ENCODE measurements around the gene TIFAB. TPM values are rescaled to one million over a fixed set of nuclear protein-coding genes. Genes with fewer than 3 reads are reported as not detected.
"Not testable (repeated sequence)": the region's sequence is repeated elsewhere in the genome, so short reads cannot be mapped to it uniquely, and the experiment has no call there.

TIFAB gene, protein sequence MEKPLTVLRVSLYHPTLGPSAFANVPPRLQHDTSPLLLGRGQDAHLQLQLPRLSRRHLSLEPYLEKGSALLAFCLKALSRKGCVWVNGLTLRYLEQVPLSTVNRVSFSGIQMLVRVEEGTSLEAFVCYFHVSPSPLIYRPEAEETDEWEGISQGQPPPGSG
- total RNA-seq = under 1 TPM in 1 of 2 experiments, not detected in 1; 0.11 TPM
- 1.2 TPM for polyA plus RNA-seq (2013, experiment 1 of 2)
- polyA plus RNA-seq (2013, experiment 2 of 2) = 0.29 TPM
- 0 to 6.3 (median 0.07) reads per million in 172 experiments for total RNA-seq

DNA sequence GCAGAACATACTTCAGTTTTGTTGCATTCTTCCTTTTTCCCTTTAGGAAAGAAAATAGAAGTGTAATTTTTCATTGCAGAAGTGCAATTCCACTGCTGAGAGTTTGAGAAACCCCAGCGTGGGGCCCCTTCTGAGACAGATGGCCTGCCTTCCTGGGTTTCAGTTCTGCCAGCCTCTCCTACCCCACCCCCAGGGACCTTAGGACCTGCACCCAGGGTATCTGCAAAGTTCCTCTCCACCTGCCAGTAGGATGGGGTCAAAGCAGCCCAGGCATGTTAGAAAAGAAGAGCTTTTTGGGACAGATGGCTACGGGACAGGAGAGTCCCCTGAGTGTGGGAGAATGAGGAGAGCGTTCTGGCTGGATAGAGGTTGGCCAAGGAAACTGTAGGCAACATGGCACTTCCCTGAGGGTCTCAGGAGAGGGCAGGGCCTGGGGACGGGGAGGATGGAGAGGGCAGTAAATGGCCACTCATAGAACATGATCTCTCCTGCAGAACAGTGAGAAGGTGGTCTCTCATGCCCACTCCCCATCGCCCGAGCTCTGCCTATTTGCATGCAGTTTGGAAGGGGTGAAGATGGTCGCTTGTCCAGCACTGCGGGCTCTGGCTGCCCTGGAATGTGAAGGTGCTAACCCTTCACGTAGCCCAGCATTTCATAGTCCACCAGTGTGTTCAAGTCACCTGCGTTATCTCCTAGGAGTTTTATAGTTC is at the start of gene TIFAB:
TSS of gene TIFAB (minus strand) at position 31 of the 710 bp plus-strand sequence. CDS start 2,412 bp downstream, outside the sequence.
- DNase-seq (no peak), ATAC-seq (ENCODE audit: poor library complexity) (no peak)
- Histone ChIP-seq H3K9me3 (ENCODE audit: control insufficient read depth in 1 of 2, insufficient read depth in 1 of 2, low read length in 2 of 2) (no peaks in the 10 kb centered on the region), H3K4me3 (ENCODE audit: low read length) (no peak within 1 kb of the TSS), H3K36me3 (ENCODE audit: insufficient read depth, low read length) (no peaks in the 10 kb centered on the region), H3K27me3 (ENCODE audit: control insufficient read depth in 1 of 2, insufficient read depth in 2 of 2, low read length in 2 of 2) (peaks cover 0 to 6% of the 10 kb centered on the region in 2 experiments), H3K4me1 (ENCODE audit: insufficient read depth, low read length) (peaks cover 3% of the 10 kb centered on the region), H3K27ac (ENCODE audit: low read depth in 1 of 2, low read length in 2 of 2) (no peak within 1 kb of the TSS)
- intact Hi-C loops (cut with DNase I, micrococcal nuclease) = no loop called here
- Mint-ChIP-seq H3K36me3 (ENCODE audit: low read depth) (no peaks in the 10 kb centered on the region), H3K4me1 (ENCODE audit: low read depth) (no peaks in the 10 kb centered on the region), H3K9me3 (no peaks in the 10 kb centered on the region), H3K27ac (no peak within 1 kb of the TSS), H3K4me3 (no peak within 1 kb of the TSS), H3K27me3 (peaks cover 25% of the 10 kb centered on the region)
- TF ChIP-seq, protein P1, sequence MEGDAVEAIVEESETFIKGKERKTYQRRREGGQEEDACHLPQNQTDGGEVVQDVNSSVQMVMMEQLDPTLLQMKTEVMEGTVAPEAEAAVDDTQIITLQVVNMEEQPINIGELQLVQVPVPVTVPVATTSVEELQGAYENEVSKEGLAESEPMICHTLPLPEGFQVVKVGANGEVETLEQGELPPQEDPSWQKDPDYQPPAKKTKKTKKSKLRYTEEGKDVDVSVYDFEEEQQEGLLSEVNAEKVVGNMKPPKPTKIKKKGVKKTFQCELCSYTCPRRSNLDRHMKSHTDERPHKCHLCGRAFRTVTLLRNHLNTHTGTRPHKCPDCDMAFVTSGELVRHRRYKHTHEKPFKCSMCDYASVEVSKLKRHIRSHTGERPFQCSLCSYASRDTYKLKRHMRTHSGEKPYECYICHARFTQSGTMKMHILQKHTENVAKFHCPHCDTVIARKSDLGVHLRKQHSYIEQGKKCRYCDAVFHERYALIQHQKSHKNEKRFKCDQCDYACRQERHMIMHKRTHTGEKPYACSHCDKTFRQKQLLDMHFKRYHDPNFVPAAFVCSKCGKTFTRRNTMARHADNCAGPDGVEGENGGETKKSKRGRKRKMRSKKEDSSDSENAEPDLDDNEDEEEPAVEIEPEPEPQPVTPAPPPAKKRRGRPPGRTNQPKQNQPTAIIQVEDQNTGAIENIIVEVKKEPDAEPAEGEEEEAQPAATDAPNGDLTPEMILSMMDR (IDR thresholded peaks at IDR 0.05) = no peak
- ChIA-PET POLR2A (no interaction called here), CTCF (no interaction called here)

DNA sequence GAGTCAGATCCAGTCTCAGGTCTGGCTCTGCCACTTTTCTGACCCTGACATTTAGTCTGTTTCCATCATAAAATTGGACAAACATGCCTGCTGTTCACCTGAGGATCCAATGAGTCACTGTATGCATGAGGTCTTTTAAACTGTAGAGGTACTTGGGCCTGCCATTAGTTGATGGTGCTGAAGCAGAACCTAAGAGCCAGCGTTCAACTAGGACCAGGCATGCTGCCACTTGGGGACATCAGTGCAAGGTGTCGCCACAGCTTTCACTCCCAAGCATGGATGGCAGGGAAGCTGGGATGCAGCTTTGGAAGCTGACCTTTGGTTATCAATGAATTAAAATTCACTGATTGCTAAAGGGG is 46.5 kb upstream of the TIFAB start:
- Mint-ChIP-seq H3K4me1 (ENCODE audit: low read depth) (no peaks in the 10 kb centered on the region), H3K4me3 (no peak overlapping the region), H3K36me3 (ENCODE audit: low read depth) (no peaks in the 10 kb centered on the region), H3K27me3 (peaks cover 75% of the 10 kb centered on the region), H3K9me3 (no peaks in the 10 kb centered on the region), H3K27ac (no peak overlapping the region)
- TF ChIP-seq, protein P1 (IDR thresholded peaks at IDR 0.05) = no peak
- no peak for ATAC-seq (ENCODE audit: poor library complexity)
- Histone ChIP-seq H3K27me3 (ENCODE audit: control insufficient read depth in 1 of 2, insufficient read depth in 2 of 2, low read length in 2 of 2) (peaks cover 8 to 11% of the 10 kb centered on the region in 2 experiments), H3K4me3 (ENCODE audit: low read length) (no peak overlapping the region), H3K4me1 (ENCODE audit: insufficient read depth, low read length) (no peaks in the 10 kb centered on the region), H3K9me3 (ENCODE audit: control insufficient read depth in 1 of 2, insufficient read depth in 1 of 2, low read length in 2 of 2) (no peaks in the 10 kb centered on the region), H3K27ac (ENCODE audit: low read depth in 1 of 2, low read length in 2 of 2) (no peak overlapping the region), H3K36me3 (ENCODE audit: insufficient read depth, low read length) (no peaks in the 10 kb centered on the region)
- no peak for DNase-seq
- intact Hi-C loops (cut with DNase I, micrococcal nuclease) = no loop called here
- ChIA-PET POLR2A (no interaction called here), CTCF (no interaction called here)

DNA sequence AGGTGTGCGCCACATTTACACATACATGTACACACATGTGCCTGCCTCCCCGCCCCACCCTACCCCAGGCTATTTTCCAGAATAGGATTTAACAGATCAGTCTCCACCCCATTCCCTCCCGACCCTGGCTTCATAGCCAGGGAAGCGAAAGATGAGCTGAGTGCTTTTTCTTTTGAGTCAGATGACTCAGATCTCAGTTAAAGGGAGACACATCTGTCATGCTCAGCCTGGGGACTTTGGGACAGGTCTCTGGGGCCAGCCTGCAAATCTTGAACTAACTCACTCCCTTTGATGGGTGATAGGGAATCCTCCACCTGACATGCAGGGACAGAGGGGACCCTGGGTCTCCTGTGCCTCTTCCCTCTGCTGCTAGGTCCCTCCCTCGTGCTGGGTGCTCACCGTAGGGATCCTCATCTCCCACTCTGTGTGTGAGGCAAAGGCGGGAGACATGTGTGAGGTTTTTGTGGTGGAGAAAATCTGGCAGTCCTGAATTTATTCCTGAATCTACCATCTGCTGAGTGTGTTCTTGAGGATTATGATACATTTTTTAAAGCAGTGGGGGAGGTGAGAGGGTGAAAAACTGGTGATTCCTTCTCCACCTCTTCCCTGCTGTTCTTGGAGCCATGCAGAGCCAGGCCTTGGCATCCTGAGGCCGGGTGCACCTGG is 46.0 kb upstream of the TIFAB start:
- H3K4me1 Mint-ChIP-seq (ENCODE audit: low read depth) = no peaks in the 10 kb centered on the region
- no peak overlapping the region for H3K27ac Mint-ChIP-seq
- POLR2A ChIA-PET = no interaction called here
- DNase-seq = no peak
- TF ChIP-seq, protein P1 (IDR thresholded peaks at IDR 0.05) = no peak
- H3K9me3 Mint-ChIP-seq = no peaks in the 10 kb centered on the region
- CTCF ChIA-PET = no interaction called here
- no peaks in the 10 kb centered on the region for H3K9me3 ChIP-seq (ENCODE audit: control insufficient read depth in 1 of 2, insufficient read depth in 1 of 2, low read length in 2 of 2)
- no peaks in the 10 kb centered on the region for H3K36me3 ChIP-seq (ENCODE audit: insufficient read depth, low read length)
- H3K27me3 Mint-ChIP-seq = peaks cover 75% of the 10 kb centered on the region
- no peak overlapping the region for H3K4me3 Mint-ChIP-seq
- no peak for ATAC-seq (ENCODE audit: poor library complexity)
- no peak overlapping the region for H3K4me3 ChIP-seq (ENCODE audit: low read length)
- H3K27ac ChIP-seq (ENCODE audit: low read depth in 1 of 2, low read length in 2 of 2) = no peak overlapping the region
- peaks cover 8 to 9% of the 10 kb centered on the region in 2 experiments for H3K27me3 ChIP-seq (ENCODE audit: control insufficient read depth in 1 of 2, insufficient read depth in 2 of 2, low read length in 2 of 2)
- intact Hi-C loops (cut with DNase I, micrococcal nuclease) = no loop called here
- no peaks in the 10 kb centered on the region for H3K36me3 Mint-ChIP-seq (ENCODE audit: low read depth)
- H3K4me1 ChIP-seq (ENCODE audit: insufficient read depth, low read length) = no peaks in the 10 kb centered on the region

DNA sequence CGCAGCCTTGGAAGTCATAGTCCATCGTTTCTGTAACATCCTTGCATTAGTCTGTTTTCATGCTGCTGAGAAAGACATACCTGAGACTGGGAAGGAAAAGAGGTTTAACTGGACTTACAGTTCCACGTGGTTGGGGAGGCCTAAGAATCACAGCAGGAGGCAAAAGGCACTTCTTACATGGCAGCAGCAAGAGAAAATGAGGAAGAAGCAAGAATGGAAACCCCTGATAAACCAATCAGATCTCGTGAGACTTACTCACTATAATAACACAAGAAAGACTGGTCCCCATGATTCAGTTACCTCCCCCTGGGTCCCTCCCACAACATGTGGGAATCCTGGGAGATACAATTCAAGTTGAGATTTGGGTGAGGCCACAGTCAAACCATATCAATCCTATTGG is 43.4 kb upstream of the TIFAB start:
- ATAC-seq (ENCODE audit: poor library complexity); H3K9me3 ChIP-seq (ENCODE audit: control insufficient read depth in 1 of 2, insufficient read depth in 1 of 2, low read length in 2 of 2); H3K36me3 Mint-ChIP-seq (ENCODE audit: low read depth); H3K27ac Mint-ChIP-seq; H3K9me3 Mint-ChIP-seq; H3K27ac ChIP-seq (ENCODE audit: low read depth in 1 of 2, low read length in 2 of 2); H3K4me3 ChIP-seq (ENCODE audit: low read length); H3K4me1 ChIP-seq (ENCODE audit: insufficient read depth, low read length); H3K4me3 Mint-ChIP-seq; intact Hi-C loops (cut with DNase I, micrococcal nuclease); DNase-seq; H3K36me3 ChIP-seq (ENCODE audit: insufficient read depth, low read length); POLR2A ChIA-PET; CTCF ChIA-PET; H3K4me1 Mint-ChIP-seq (ENCODE audit: low read depth): not testable (repeated sequence)
- H3K27me3 ChIP-seq (ENCODE audit: control insufficient read depth in 1 of 2, insufficient read depth in 2 of 2, low read length in 2 of 2) = peaks cover 28 to 33% of the 10 kb centered on the region in 2 experiments
- peaks cover 75% of the 10 kb centered on the region for H3K27me3 Mint-ChIP-seq
